Left ventricle myocardium inferior (tissue), 1 donor: ENCODE results near the gene RNF222. TPM values are rescaled to one million over a fixed set of nuclear protein-coding genes. Genes with fewer than 3 reads are reported as not detected.
"Not testable (repeated sequence)": the region's sequence is repeated elsewhere in the genome, so short reads cannot be mapped to it uniquely, and the experiment has no call there.

Source experiments
- DNase-seq: peaks from one replicate; pipeline ENCODE4 v3.0.0-alpha.2; 2020
- H3K27ac ChIP-seq: fragments of 200-600 bp; replicated peaks from 2 replicates; pipeline ENCODE4 v1.8.0; 2021
- H3K27me3 ChIP-seq: fragments of 200-600 bp; 2 replicates; pipeline ENCODE4 v1.8.0; 2021; ENCODE audit warnings: low read depth
- H3K36me3 ChIP-seq: fragments of 200-600 bp; 2 replicates; pipeline ENCODE4 v1.8.0; 2021
- H3K4me1 ChIP-seq: fragments of 200-600 bp; 2 replicates; pipeline ENCODE4 v1.8.0; 2021
- H3K4me3 ChIP-seq: fragments of 200-600 bp; 2 replicates; pipeline ENCODE4 v1.8.0; 2021; ENCODE audit warnings: mild to moderate bottlenecking, moderate library complexity
- H3K9me3 ChIP-seq: fragments of 200-600 bp; replicated peaks from 2 replicates; pipeline ENCODE4 v1.8.0; 2021
- intact Hi-C: fragments of 100-400 bp; cut with micrococcal nuclease; formaldehyde crosslinking; loops from one replicate; pipeline ENCODE4 v1.11.0; 2022
- total RNA-seq: library from RNA; stranded (reverse); fragmentation: NEBNext Ultra II Directional; extraction: Animal tissue kit (Norgen Biotek cat#: 25700); gene quantifications from one replicate; pipeline ENCODE4 v1.2.1, GENCODE V29; 2021
- TF ChIP-seq, protein P1 (sequence below): fragments of 200-600 bp; IDR thresholded peaks from 2 replicates; pipeline ENCODE4 v1.8.0; 2021; ENCODE audit warnings: antibody characterized with exemption, mild to moderate bottlenecking, borderline replicate concordance
- donor health status: DM: no; HTN: yes; CAD: no; lungs with severe emphysema.

Gene RNF222
- total RNA-seq, 1 donor from 2014 or later: not detected

DNA sequence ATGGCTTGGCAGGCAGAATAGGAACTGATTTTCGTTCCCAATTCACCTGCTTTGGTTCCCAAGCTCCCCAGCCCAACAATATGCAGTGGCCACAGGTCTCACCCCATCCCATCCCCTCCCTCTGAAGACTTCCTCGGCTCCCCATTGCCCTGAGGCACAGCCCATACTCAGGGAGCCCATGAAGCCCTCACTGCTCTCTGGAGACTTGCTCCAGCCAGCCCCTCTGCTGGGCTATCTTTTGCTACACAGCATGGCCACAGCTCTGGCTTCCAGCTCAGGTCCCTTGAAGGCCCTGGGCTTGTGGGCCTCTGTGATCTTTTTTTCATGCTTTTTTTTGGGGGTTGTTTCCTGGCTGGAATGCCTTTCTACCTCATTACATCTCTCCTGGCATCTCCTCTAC, 8.5 kb upstream of the RNF222 start:
- Histone ChIP-seq H3K9me3 (no peaks in the 10 kb centered on the region), H3K4me3 (no peak overlapping the region), H3K27me3 (peaks cover 19% of the 10 kb centered on the region), H3K4me1 (peaks cover 4% of the 10 kb centered on the region), H3K36me3 (no peaks in the 10 kb centered on the region), H3K27ac (no peak overlapping the region)
- intact Hi-C loops: no loop called here
- TF ChIP-seq, protein P1, sequence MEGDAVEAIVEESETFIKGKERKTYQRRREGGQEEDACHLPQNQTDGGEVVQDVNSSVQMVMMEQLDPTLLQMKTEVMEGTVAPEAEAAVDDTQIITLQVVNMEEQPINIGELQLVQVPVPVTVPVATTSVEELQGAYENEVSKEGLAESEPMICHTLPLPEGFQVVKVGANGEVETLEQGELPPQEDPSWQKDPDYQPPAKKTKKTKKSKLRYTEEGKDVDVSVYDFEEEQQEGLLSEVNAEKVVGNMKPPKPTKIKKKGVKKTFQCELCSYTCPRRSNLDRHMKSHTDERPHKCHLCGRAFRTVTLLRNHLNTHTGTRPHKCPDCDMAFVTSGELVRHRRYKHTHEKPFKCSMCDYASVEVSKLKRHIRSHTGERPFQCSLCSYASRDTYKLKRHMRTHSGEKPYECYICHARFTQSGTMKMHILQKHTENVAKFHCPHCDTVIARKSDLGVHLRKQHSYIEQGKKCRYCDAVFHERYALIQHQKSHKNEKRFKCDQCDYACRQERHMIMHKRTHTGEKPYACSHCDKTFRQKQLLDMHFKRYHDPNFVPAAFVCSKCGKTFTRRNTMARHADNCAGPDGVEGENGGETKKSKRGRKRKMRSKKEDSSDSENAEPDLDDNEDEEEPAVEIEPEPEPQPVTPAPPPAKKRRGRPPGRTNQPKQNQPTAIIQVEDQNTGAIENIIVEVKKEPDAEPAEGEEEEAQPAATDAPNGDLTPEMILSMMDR: no peak
- DNase-seq: no peak

DNA sequence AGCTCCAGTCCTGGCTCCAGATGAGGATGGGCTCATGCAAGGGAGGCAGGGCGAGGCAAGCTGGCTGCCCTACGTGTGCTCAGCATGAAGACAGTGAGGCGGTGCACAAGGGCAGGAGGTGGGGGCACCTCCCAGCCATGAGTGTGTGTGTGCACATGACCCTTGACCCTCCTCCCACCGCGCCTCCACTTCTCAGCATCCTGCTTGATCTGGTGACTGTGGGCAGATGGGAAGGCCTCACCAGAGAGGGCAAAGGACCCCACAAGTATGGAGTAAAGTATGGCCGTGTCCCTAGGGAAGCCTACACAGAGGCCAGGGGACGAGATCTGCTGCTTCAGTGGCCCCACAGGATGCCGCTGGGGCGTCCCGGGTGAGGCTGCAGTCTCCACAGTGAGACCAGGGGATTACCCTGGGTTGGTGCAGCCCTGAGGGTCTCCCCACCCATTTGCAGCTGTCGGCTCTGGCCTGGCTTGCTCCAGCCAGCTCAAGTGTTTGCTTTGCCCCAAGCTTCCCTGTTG, 7.9 kb upstream of the RNF222 start:
- no peak for DNase-seq
- intact Hi-C loops: no loop called here
- Histone ChIP-seq H3K27me3 (peaks cover 23% of the 10 kb centered on the region), H3K9me3 (no peaks in the 10 kb centered on the region), H3K4me3 (no peak overlapping the region), H3K36me3 (no peaks in the 10 kb centered on the region), H3K4me1 (peaks cover 3% of the 10 kb centered on the region), H3K27ac (no peak overlapping the region)
- TF ChIP-seq, protein P1: no peak

DNA sequence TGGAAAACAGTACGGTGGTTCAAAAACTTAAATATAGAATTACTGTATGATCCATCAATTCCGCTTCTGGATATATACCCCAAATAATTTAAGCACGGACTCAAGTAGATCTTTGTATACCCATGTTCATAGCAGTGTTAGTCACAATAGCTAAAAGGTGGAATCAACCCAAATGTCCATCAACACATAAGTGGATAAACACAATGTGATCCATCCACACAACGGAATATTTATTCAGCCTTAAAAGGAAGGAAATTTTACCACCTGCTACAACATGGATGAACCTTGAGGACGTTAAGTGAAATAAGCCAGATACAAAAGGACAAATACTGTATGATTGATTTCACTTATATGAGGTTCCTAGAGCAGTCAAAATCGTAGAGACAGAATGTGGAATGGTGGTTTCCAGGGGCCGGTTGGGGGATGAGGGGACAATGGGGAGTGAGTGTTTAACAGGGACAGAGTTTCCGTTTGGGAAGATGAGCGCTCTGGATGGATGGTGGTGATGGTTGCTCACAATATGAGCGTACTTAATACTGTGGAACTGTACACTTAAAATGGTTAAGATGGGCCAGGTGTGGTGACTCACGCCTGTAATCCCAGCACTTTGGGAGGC, 5.4 kb upstream of the RNF222 start:
- Histone ChIP-seq H3K27ac (no peak overlapping the region), H3K4me1 (no peaks in the 10 kb centered on the region), H3K4me3 (no peak overlapping the region), H3K36me3 (no peaks in the 10 kb centered on the region), H3K27me3 (peaks cover 43% of the 10 kb centered on the region), H3K9me3 (no peaks in the 10 kb centered on the region)
- DNase-seq: no peak
- intact Hi-C loops: no loop called here
- TF ChIP-seq, protein P1: no peak

DNA sequence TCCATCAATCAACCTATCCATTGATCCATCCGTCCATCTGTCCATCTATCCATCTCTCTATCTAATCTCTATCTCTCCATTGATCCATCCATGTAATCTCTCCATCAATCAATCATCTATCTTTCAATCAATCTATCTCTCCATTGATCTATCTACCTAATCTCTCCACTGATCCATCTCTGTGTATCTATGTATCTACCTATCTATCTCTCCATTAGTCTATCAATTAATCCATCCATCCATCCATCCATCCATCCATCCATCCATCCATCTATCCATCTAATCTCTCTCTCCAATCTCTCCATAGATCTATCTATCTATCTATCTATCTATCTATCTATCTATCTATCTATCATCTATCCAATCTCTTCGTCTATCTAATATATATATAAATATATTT, 3.5 kb upstream of the RNF222 start:
- Histone ChIP-seq H3K4me3 (no peak overlapping the region), H3K4me1 (no peaks in the 10 kb centered on the region), H3K27ac (no peak overlapping the region), H3K36me3 (no peaks in the 10 kb centered on the region), H3K27me3 (peaks cover 56% of the 10 kb centered on the region), H3K9me3 (no peaks in the 10 kb centered on the region)
- intact Hi-C loops: no loop called here
- DNase-seq: no peak
- TF ChIP-seq, protein P1: no peak

DNA sequence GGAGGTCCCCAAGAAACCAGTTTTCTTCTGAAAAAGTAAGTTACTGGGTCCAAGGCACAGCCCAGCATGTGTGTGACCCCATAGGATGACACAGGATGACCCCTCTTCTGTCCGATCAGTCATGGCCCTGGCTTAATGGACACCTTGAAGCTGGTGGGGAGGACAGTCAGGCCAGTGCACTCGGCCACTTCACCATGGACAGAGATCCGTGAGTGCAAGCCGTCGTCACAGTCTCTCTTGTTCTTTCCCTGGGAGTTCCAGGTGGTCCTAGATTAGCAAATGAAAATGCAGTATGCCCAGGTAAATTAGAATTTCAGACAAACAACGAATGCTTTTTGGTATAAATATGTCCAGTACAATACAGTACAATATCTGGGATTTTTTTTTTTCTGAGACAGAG, 1.4 kb upstream of the RNF222 start:
- Histone ChIP-seq H3K27me3 (peaks cover 63% of the 10 kb centered on the region), H3K36me3 (no peaks in the 10 kb centered on the region), H3K4me1 (no peaks in the 10 kb centered on the region), H3K4me3 (no peak overlapping the region), H3K9me3 (no peaks in the 10 kb centered on the region), H3K27ac (no peak overlapping the region)
- TF ChIP-seq, protein P1: no peak
- intact Hi-C loops: no loop called here
- no peak for DNase-seq

DNA sequence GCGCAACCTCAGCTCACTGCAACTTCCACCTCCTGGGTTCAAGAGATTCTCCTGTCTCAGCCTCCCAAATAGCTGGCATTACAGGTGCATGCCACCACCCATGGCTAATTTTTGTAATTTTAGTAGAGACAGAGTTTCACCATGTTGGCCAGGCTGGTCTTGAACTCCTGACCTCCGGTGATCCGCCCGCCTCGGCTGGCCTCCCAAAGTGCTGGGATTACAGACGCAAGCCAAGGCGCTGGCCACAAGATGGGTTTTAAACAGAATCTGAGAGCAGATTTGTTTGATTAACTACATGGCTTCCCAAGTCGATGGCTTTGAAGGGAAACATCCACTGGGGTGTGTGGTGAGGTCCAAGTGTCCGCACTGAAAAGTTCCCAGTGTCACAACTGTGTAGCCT, 3.1 kb downstream of the RNF222 start:
- intact Hi-C loops, H3K27ac ChIP-seq, H3K9me3 ChIP-seq, DNase-seq, H3K4me1 ChIP-seq, H3K36me3 ChIP-seq, H3K4me3 ChIP-seq: not testable (repeated sequence)
- H3K27me3 ChIP-seq: peaks cover 78% of the 10 kb centered on the region
